ENCODE results near the gene TMEM62.

GRCh38 chr15:43150191-43150929 is 17.0 kb downstream of the TMEM62 start:
- no peak for TF ChIP-seq CTCF (IDR thresholded peaks at IDR 0.05)
- no peak for TF ChIP-seq POLR2A (IDR thresholded peaks at IDR 0.05)

Measured in right lobe of liver (tissue), 4 donors.